Urinary bladder (tissue), 4 donors: ENCODE measurements around the gene CXCL6. TPM values are rescaled to one million over a fixed set of nuclear protein-coding genes. Genes with fewer than 3 reads are reported as not detected.

Source experiments
- DNase-seq: peaks from one replicate; pipeline ENCODE4 v3.0.0-alpha.2; 2015; ENCODE audit errors: extremely low spot score
- H3K27ac ChIP-seq: one replicate; pipeline ENCODE4 v1.5.1; 2013; ENCODE audit warnings: low read depth, mild to moderate bottlenecking, moderate library complexity
- H3K36me3 ChIP-seq: one replicate; pipeline ENCODE4 v1.6.1; 2013; ENCODE audit warnings: mild to moderate bottlenecking, moderate library complexity; ENCODE audit not compliant: insufficient read depth
- H3K4me1 ChIP-seq: one replicate; pipeline ENCODE4 v1.6.1; 2013; ENCODE audit warnings: mild to moderate bottlenecking, moderate library complexity; ENCODE audit not compliant: insufficient read depth
- H3K4me3 ChIP-seq: one replicate; pipeline ENCODE4 v1.5.1; 2013; ENCODE audit warnings: low read depth, low read length
- WGBS: extraction: QIAGEN DNeasy Blood & Tissue Kit; methylation state at CpG from one replicate; pipeline ENCODE4 v1.1.7; 2013; 5-methylcytosine and 5-hydroxymethylcytosine counted together
- polyA plus RNA-seq: library from polyadenylated mRNA; stranded (reverse); fragments of 200-250 nt; gene quantifications from one replicate; pipeline ENCODE4 v1.2.3, GENCODE V29; 2013
- total RNA-seq: library from RNA; depleted of rRNA; stranded (reverse); fragments of >200 nt; gene quantifications from one replicate; pipeline ENCODE4 v1.2.3, GENCODE V29; 2014
- donor health status: healthy with polysubstance abuse.
- donor health status: healthy.

Gene CXCL6
- total and polyA plus RNA-seq, 2 donors: 0.16 TPM; not detected in 1

GRCh38 chr4:73885574-73886267, 49.2 kb downstream of the CXCL6 start:
- Histone ChIP-seq H3K4me1 (no peaks in the 10 kb centered on the region), H3K4me3 (no peak overlapping the region), H3K36me3 (no peaks in the 10 kb centered on the region), H3K27ac (no peak overlapping the region)
- no peak for DNase-seq
- WGBS: 64% methylated on average over 4 of the region's 4 CpGs

Other genes starting within 250 kb of the CXCL6 start
- 14.8 TPM for gene RASSF6, start 216.2 kb upstream of the CXCL6 start, total RNA-seq
- gene RASSF6, start 216.2 kb upstream of the CXCL6 start, polyA plus RNA-seq: 2.7 TPM
- 1.1 TPM for gene CXCL8, start 96.1 kb upstream of the CXCL6 start, total RNA-seq
- 1.2 TPM for gene CXCL8, start 96.1 kb upstream of the CXCL6 start, polyA plus RNA-seq
- not detected for gene PF4V1, start 16.6 kb downstream of the CXCL6 start, total RNA-seq
- not detected for gene PF4V1, start 16.6 kb downstream of the CXCL6 start, polyA plus RNA-seq
- 0.42 TPM for gene CXCL1, start 32.7 kb downstream of the CXCL6 start, total RNA-seq
- 1.5 TPM for gene CXCL1, start 32.7 kb downstream of the CXCL6 start, polyA plus RNA-seq
- 0.58 TPM for gene PF4, start 145.3 kb downstream of the CXCL6 start, total RNA-seq
- 0.18 TPM for gene PF4, start 145.3 kb downstream of the CXCL6 start, polyA plus RNA-seq
- gene PPBP, start 151.5 kb downstream of the CXCL6 start, total RNA-seq: 6.5 TPM
- gene PPBP, start 151.5 kb downstream of the CXCL6 start, polyA plus RNA-seq: 0.18 TPM
- gene CXCL5, start 162.0 kb downstream of the CXCL6 start, total RNA-seq: 0.11 TPM
- 0.04 TPM for gene CXCL5, start 162.0 kb downstream of the CXCL6 start, polyA plus RNA-seq
- gene CXCL3, start 202.0 kb downstream of the CXCL6 start, total RNA-seq: not detected
- 0.95 TPM for gene CXCL3, start 202.0 kb downstream of the CXCL6 start, polyA plus RNA-seq